ENCODE measurements around the gene TRIOBP.

The TRIOBP gene

GRCh38 chr22:37731804-37732471 lies 35.1 kb downstream of the TRIOBP start:
- DNase-seq = no peak

- no peak for DNase-seq
Observed at GRCh38 chr22:37732699-37733607, 36.1 kb downstream of the TRIOBP start.

- no peak for DNase-seq
Observed at GRCh38 chr22:37733625-37734401, 37.0 kb downstream of the TRIOBP start.

GRCh38 chr22:37734402-37734700 lies 37.5 kb downstream of the TRIOBP start:
- DNase-seq = no peak

GRCh38 chr22:37734964-37735451 lies 38.2 kb downstream of the TRIOBP start:
- no peak for DNase-seq

GRCh38 chr22:37739035-37739434 lies 42.2 kb downstream of the TRIOBP start:
- DNase-seq = no peak

GRCh38 chr22:37739611-37740049 lies 42.8 kb downstream of the TRIOBP start:
- no peak for DNase-seq

- DNase-seq = no peak
Observed at GRCh38 chr22:37740455-37741311, 43.8 kb downstream of the TRIOBP start.

- DNase-seq = no peak
Observed at GRCh38 chr22:37741312-37741795, 44.5 kb downstream of the TRIOBP start.

- no peak for DNase-seq
Observed at GRCh38 chr22:37742376-37743171, 45.7 kb downstream of the TRIOBP start.

GRCh38 chr22:37744589-37744988 lies 47.7 kb downstream of the TRIOBP start:
- no peak for DNase-seq

- DNase-seq = peak; percentile 72
Observed at GRCh38 chr22:37745548-37746365, 48.9 kb downstream of the TRIOBP start.

- no peak for DNase-seq
Observed at GRCh38 chr22:37746366-37747079, 49.7 kb downstream of the TRIOBP start.

- DNase-seq = no peak
Observed at GRCh38 chr22:37747080-37747714, 50.3 kb downstream of the TRIOBP start.

- DNase-seq = no peak
Observed at GRCh38 chr22:37747715-37748100, 50.9 kb downstream of the TRIOBP start.

- DNase-seq = no peak
Observed at GRCh38 chr22:37748659-37749058, 51.8 kb downstream of the TRIOBP start.

- DNase-seq = no peak
Observed at GRCh38 chr22:37749226-37749625, 52.4 kb downstream of the TRIOBP start.

- DNase-seq = no peak
Observed at GRCh38 chr22:37749831-37750595, 53.2 kb downstream of the TRIOBP start.

Measured in 8988T (cell line).